ENCODE measurements around the gene AIG1.
"Not testable (repeated sequence)": the region's sequence is repeated elsewhere in the genome, so short reads cannot be mapped to it uniquely, and the experiment has no call there.

The AIG1 gene

GRCh38 chr6:143084019-143084418 lies 23.3 kb downstream of the AIG1 start:
- not testable (repeated sequence) for H3K9ac ChIP-seq (ENCODE audit: low read length); H3K36me3 ChIP-seq (ENCODE audit: control insufficient read depth, insufficient read depth, low read length); H3K27ac ChIP-seq (ENCODE audit: low read depth, low read length); H3K4me3 ChIP-seq (ENCODE audit: low read length); H3K27me3 ChIP-seq (ENCODE audit: control insufficient read depth, insufficient read depth, low read length); H3K4me1 ChIP-seq (ENCODE audit: control insufficient read depth, insufficient read depth, low read length)

- H3K27ac ChIP-seq (ENCODE audit: low read depth, low read length); H3K4me3 ChIP-seq (ENCODE audit: low read length); H3K27me3 ChIP-seq (ENCODE audit: control insufficient read depth, insufficient read depth, low read length); H3K9ac ChIP-seq (ENCODE audit: low read length); H3K4me1 ChIP-seq (ENCODE audit: control insufficient read depth, insufficient read depth, low read length); H3K36me3 ChIP-seq (ENCODE audit: control insufficient read depth, insufficient read depth, low read length): not testable (repeated sequence)
Observed at GRCh38 chr6:143087335-143087734, 26.6 kb downstream of the AIG1 start.

DNA sequence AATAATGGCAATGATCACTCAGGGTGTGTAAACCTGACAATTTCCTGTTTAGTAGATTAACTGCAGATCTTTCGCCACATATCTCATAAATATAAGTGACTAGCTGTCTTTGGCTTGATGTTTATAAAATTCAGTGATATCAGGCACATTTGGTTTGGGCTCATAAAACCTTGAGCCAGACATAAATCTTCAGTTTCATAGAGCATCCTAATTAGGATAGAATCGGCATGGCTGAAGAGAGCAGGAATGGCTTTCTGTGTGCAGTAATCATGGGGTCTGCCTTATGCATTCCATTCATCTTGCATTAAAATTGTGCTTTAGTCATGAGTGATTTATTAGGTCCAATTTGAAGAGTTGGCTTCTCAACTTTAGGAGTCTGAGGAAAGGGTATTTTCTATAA lies 27.2 kb downstream of the AIG1 start:
- Histone ChIP-seq H3K9ac (ENCODE audit: low read length) (no peak overlapping the region), H3K36me3 (ENCODE audit: control insufficient read depth, insufficient read depth, low read length) (no peaks in the 10 kb centered on the region), H3K27ac (ENCODE audit: low read depth, low read length) (no peak overlapping the region), H3K4me1 (ENCODE audit: control insufficient read depth, insufficient read depth, low read length) (no peaks in the 10 kb centered on the region), H3K4me3 (ENCODE audit: low read length) (no peak overlapping the region), H3K27me3 (ENCODE audit: control insufficient read depth, insufficient read depth, low read length) (no peaks in the 10 kb centered on the region)

DNA sequence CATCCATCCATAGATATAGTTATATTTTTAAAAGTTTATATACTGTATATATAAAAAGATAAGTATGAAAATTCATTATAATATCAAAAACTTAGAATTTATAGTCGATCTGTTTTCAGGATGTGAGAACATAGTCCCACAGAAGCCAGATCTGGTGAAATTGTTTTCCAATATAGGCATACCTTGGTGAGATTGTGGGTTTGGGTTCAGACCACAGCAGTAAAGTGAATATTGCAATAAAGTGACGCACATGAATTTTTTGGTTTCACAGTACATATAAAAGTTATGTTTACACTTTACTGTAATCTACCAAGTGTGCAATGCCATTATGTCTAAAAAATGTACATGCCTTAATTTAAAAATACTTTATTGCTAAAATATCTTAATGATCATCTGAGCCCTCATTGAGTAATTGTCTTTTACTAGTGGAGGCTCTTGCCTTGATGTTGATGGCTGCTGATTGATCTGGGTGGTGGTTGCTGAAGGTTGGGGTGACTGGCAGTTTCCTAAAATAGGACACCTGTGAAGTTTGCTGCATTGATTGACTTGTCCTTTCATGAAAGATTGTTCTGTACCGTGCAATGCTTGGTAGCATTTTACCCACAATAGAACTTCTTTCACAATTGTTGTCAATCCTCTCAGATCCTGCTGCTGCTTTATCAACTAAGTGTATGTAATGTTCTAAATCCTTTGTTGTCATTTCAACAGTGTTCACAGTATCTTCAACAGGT lies 29.8 kb downstream of the AIG1 start:
- Histone ChIP-seq H3K27me3 (ENCODE audit: control insufficient read depth, insufficient read depth, low read length) (no peaks in the 10 kb centered on the region), H3K36me3 (ENCODE audit: control insufficient read depth, insufficient read depth, low read length) (no peaks in the 10 kb centered on the region), H3K4me3 (ENCODE audit: low read length) (no peak overlapping the region), H3K9ac (ENCODE audit: low read length) (no peak overlapping the region), H3K4me1 (ENCODE audit: control insufficient read depth, insufficient read depth, low read length) (no peaks in the 10 kb centered on the region), H3K27ac (ENCODE audit: low read depth, low read length) (no peak overlapping the region)

DNA sequence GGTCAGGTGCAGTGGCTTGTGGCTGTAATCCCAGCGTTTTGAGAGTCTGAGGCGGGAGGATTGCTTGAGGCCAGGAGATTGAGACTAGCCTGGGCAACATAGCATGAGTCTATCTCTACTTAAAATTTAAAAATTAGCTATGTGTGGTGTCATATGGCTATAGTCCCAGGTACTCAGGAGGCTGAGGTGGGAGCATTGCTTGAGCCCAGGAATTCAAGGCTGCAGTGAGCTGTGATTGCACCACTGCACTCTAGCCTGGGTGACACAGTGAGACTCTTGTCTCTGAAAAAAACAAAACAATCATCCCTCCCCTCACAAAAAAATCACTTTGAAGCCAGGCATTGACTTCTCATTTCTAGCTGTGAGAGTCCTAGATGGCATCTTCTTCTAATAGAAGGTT lies 32.1 kb downstream of the AIG1 start:
- Histone ChIP-seq H3K4me3 (ENCODE audit: low read length) (no peak overlapping the region), H3K9ac (ENCODE audit: low read length) (no peak overlapping the region), H3K36me3 (ENCODE audit: control insufficient read depth, insufficient read depth, low read length) (no peaks in the 10 kb centered on the region), H3K27ac (ENCODE audit: low read depth, low read length) (no peak overlapping the region), H3K27me3 (ENCODE audit: control insufficient read depth, insufficient read depth, low read length) (no peaks in the 10 kb centered on the region), H3K4me1 (ENCODE audit: control insufficient read depth, insufficient read depth, low read length) (no peaks in the 10 kb centered on the region)

DNA sequence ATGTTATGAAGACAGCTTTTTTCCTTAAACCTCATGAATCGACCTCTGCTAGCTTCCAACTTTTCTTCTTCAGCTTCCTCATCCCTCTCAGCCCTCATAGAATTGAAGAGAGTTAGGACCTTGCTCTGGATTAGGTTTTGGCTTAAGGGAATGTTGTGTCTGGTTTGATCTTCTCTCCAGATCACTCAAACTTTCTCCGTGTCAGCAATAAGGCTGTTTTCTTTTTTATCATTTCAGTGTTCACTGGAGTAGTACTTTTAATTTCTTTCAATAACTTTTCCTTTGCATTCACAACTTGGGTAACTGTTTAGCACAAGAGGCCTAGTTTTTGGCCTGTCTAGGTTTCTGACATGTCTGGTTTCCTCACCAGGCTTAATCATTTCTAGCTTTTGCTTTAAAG lies 32.6 kb downstream of the AIG1 start:
- H3K9ac ChIP-seq (ENCODE audit: low read length): no peak overlapping the region
- no peaks in the 10 kb centered on the region for H3K36me3 ChIP-seq (ENCODE audit: control insufficient read depth, insufficient read depth, low read length)
- H3K4me3 ChIP-seq (ENCODE audit: low read length): no peak overlapping the region
- H3K27me3 ChIP-seq (ENCODE audit: control insufficient read depth, insufficient read depth, low read length): no peaks in the 10 kb centered on the region
- no peaks in the 10 kb centered on the region for H3K4me1 ChIP-seq (ENCODE audit: control insufficient read depth, insufficient read depth, low read length)
- H3K27ac ChIP-seq (ENCODE audit: low read depth, low read length): no peak overlapping the region

GRCh38 chr6:143096403-143096802 lies 35.7 kb downstream of the AIG1 start:
- Histone ChIP-seq H3K9ac (ENCODE audit: low read length) (no peak overlapping the region), H3K36me3 (ENCODE audit: control insufficient read depth, insufficient read depth, low read length) (no peaks in the 10 kb centered on the region), H3K4me1 (ENCODE audit: control insufficient read depth, insufficient read depth, low read length) (no peaks in the 10 kb centered on the region), H3K27ac (ENCODE audit: low read depth, low read length) (no peak overlapping the region), H3K27me3 (ENCODE audit: control insufficient read depth, insufficient read depth, low read length) (no peaks in the 10 kb centered on the region), H3K4me3 (ENCODE audit: low read length) (no peak overlapping the region)

GRCh38 chr6:143097224-143097795 lies 36.6 kb downstream of the AIG1 start:
- Histone ChIP-seq H3K27ac (ENCODE audit: low read depth, low read length) (no peak overlapping the region), H3K4me1 (ENCODE audit: control insufficient read depth, insufficient read depth, low read length) (no peaks in the 10 kb centered on the region), H3K4me3 (ENCODE audit: low read length) (no peak overlapping the region)

GRCh38 chr6:143098054-143098671 lies 37.5 kb downstream of the AIG1 start:
- no peaks in the 10 kb centered on the region for H3K36me3 ChIP-seq (ENCODE audit: control insufficient read depth, insufficient read depth, low read length)
- H3K27ac ChIP-seq (ENCODE audit: low read depth, low read length): no peak overlapping the region
- H3K4me3 ChIP-seq (ENCODE audit: low read length): no peak overlapping the region
- no peak overlapping the region for H3K9ac ChIP-seq (ENCODE audit: low read length)
- H3K4me1 ChIP-seq (ENCODE audit: control insufficient read depth, insufficient read depth, low read length): no peaks in the 10 kb centered on the region
- H3K27me3 ChIP-seq (ENCODE audit: control insufficient read depth, insufficient read depth, low read length): no peaks in the 10 kb centered on the region

More at GRCh38 chr6:143097224-143097795, 36.6 kb downstream of the AIG1 start:
- Histone ChIP-seq H3K9ac (ENCODE audit: low read length) (no peak overlapping the region), H3K36me3 (ENCODE audit: control insufficient read depth, insufficient read depth, low read length) (no peaks in the 10 kb centered on the region), H3K27me3 (ENCODE audit: control insufficient read depth, insufficient read depth, low read length) (no peaks in the 10 kb centered on the region)

GRCh38 chr6:143099647-143100046 lies 39.0 kb downstream of the AIG1 start:
- H3K27ac ChIP-seq (ENCODE audit: low read depth, low read length): no peak overlapping the region
- no peaks in the 10 kb centered on the region for H3K27me3 ChIP-seq (ENCODE audit: control insufficient read depth, insufficient read depth, low read length)
- H3K9ac ChIP-seq (ENCODE audit: low read length): no peak overlapping the region
- no peaks in the 10 kb centered on the region for H3K36me3 ChIP-seq (ENCODE audit: control insufficient read depth, insufficient read depth, low read length)
- H3K4me3 ChIP-seq (ENCODE audit: low read length): no peak overlapping the region
- no peaks in the 10 kb centered on the region for H3K4me1 ChIP-seq (ENCODE audit: control insufficient read depth, insufficient read depth, low read length)

- H3K9ac ChIP-seq (ENCODE audit: low read length): no peak overlapping the region
- no peaks in the 10 kb centered on the region for H3K36me3 ChIP-seq (ENCODE audit: control insufficient read depth, insufficient read depth, low read length)
- H3K4me1 ChIP-seq (ENCODE audit: control insufficient read depth, insufficient read depth, low read length): no peaks in the 10 kb centered on the region
- H3K27ac ChIP-seq (ENCODE audit: low read depth, low read length): no peak overlapping the region
- H3K4me3 ChIP-seq (ENCODE audit: low read length): no peak overlapping the region
- no peaks in the 10 kb centered on the region for H3K27me3 ChIP-seq (ENCODE audit: control insufficient read depth, insufficient read depth, low read length)
Observed at GRCh38 chr6:143100429-143100828, 39.7 kb downstream of the AIG1 start.

DNA sequence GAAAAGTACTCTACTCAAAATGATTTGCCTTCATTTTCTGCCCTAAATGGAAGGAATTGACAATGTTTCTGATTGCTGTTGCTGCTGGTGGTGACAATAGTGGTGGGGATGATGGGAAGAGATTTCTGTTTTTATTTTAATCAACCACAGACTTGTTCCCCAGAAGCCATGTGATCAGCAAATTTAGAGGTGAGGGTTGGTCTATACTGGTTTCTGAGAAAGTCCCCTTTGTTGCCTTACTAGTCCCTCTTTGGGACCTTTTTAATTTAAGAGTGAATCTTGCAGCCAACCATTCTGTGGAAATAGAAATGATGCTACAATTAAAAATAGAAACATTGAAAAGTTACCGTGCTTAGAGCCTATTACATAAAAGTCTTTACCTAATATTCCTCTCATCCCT lies 43.2 kb downstream of the AIG1 start:
- no peak overlapping the region for H3K9ac ChIP-seq (ENCODE audit: low read length)
- no peak overlapping the region for H3K27ac ChIP-seq (ENCODE audit: low read depth, low read length)
- no peaks in the 10 kb centered on the region for H3K36me3 ChIP-seq (ENCODE audit: control insufficient read depth, insufficient read depth, low read length)
- H3K4me3 ChIP-seq (ENCODE audit: low read length): no peak overlapping the region
- no peaks in the 10 kb centered on the region for H3K4me1 ChIP-seq (ENCODE audit: control insufficient read depth, insufficient read depth, low read length)
- no peaks in the 10 kb centered on the region for H3K27me3 ChIP-seq (ENCODE audit: control insufficient read depth, insufficient read depth, low read length)

DNA sequence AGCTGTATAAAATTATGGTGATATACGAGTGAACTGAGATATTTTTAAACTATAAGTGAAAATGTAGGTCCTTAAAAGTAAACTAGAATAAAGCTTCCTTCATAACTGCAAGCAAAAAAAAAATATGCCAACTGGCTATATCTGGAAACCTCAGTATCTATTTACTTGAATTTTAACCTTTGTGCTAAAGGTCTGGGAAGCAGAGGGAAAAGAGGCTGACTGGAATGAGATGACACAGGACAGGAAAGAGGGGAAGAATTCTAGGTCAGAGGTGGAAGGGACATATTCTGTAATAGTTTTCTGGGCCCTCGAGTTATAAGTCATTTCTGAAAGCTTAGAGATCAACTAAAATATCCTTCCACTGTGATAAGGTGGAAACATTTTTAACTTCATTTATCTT lies 46.8 kb downstream of the AIG1 start:
- Histone ChIP-seq H3K4me1 (ENCODE audit: control insufficient read depth, insufficient read depth, low read length) (no peaks in the 10 kb centered on the region), H3K27ac (ENCODE audit: low read depth, low read length) (no peak overlapping the region), H3K27me3 (ENCODE audit: control insufficient read depth, insufficient read depth, low read length) (no peaks in the 10 kb centered on the region), H3K4me3 (ENCODE audit: low read length) (no peak overlapping the region), H3K9ac (ENCODE audit: low read length) (no peak overlapping the region), H3K36me3 (ENCODE audit: control insufficient read depth, insufficient read depth, low read length) (no peaks in the 10 kb centered on the region)
